Fibroblast of lung (primary cell): ENCODE data around the gene USP24.

Experiments
- CTCF ChIP-seq, 2 donors: IDR thresholded peaks in 1 of 2; conservative IDR thresholded peaks in 1 of 2; 1 replicate in 1 of 2; 2 replicates in 1 of 2; pipeline ENCODE4 v1.5.1; 2011 to 2012; ENCODE audit warnings: low read length in 2 of 2, control low read depth in 1 of 2, inconsistent platforms in 1 of 2, low read depth in 1 of 2, mild to moderate bottlenecking in 1 of 2
- EZH2 ChIP-seq: IDR thresholded peaks from 2 replicates; pipeline ENCODE4 v1.5.1; 2012; ENCODE audit warnings: low read length, control low read depth, mild to moderate bottlenecking; ENCODE audit errors: missing control alignments

DNA sequence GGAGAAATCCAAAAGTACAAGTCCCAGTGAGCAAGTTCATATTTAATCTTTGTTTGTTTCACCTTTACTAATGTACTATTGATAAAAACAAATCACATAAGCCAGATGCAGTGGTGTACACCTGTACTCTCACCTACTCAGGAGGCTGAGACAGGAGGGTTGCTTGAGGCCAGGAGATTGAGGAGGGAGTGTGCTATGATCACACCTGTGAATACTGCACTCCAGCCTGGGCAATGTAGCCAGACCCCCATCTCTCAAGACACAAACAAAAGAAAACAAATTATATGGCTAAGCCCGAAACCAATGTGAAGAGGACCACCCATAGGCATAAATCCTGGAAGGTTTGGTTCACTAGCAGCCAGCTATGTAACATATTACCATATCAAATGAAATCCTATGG lies 9.6 kb upstream of the USP24 start:
- TF ChIP-seq CTCF (conservative IDR thresholded peaks at IDR 0.05 in 1 of 2, IDR thresholded peaks at IDR 0.05 in 1 of 2; ENCODE audit: low read depth in 1 of 2, low read length in 2 of 2) (no peak), EZH2 (no peak)
